ACC112 (cell line): Measurements from ENCODE around the gene MYO16.

ENCODE experiments used
- H2AFZ ChIP-seq: fragments of 200-600 bp; sonication (generic); one replicate; pipeline ENCODE4 v1.6.0; 2017; ENCODE audit warnings: antibody characterized with exemption, low read length; ENCODE audit not compliant: unreplicated experiment
- H3K27ac ChIP-seq: fragments of 200-600 bp; sonication (generic); 2 replicates; pipeline ENCODE4 v1.5.1; 2014; ENCODE audit warnings: low read depth, mild to moderate bottlenecking, antibody characterized with exemption, low read length, moderate library complexity
- H3K27me3 ChIP-seq: fragments of 200-600 bp; sonication (generic); 2 replicates; pipeline ENCODE4 v1.6.1; 2014; ENCODE audit warnings: mild to moderate bottlenecking, antibody characterized with exemption, low read length, moderate library complexity, mixed read lengths; ENCODE audit not compliant: insufficient read depth
- H3K36me3 ChIP-seq: fragments of 200-600 bp; sonication (generic); 2 replicates; pipeline ENCODE4 v1.6.1; 2016; ENCODE audit warnings: mild to moderate bottlenecking, antibody characterized with exemption, low read length, moderate library complexity, mixed read lengths; ENCODE audit not compliant: insufficient read depth
- H3K4me1 ChIP-seq: fragments of 200-600 bp; sonication (generic); one replicate; pipeline ENCODE4 v1.6.1; 2016; ENCODE audit warnings: low read length, mixed read lengths; ENCODE audit not compliant: insufficient read depth, unreplicated experiment, control insufficient read depth
- H3K4me3 ChIP-seq: fragments of 200-600 bp; sonication (generic); 2 replicates; pipeline ENCODE4 v1.5.1; 2014; ENCODE audit warnings: mild to moderate bottlenecking, low read depth, low read length
- H3K79me2 ChIP-seq: fragments of 200-600 bp; sonication (generic); one replicate; pipeline ENCODE4 v1.6.0; 2016; ENCODE audit warnings: low read length; ENCODE audit not compliant: control insufficient read depth, unreplicated experiment, insufficient read depth

MYO16 gene

DNA sequence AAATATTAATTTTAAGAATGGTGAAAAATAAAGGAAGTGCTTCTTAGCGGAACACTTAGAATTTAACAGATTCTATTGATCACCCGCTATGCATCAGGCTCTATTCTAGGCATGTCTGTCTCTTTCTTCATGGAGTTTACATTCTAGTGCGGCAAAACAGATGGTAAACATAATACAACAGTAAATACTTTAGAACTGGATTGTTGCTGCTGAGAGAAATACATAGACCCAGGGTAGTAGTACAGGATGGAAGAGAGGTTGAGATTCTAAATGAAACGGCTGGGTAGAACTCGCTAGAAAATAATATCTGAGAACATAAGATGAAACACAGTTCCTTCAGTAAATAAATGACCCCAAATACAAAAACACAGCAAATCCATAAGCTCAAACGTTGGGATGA, 498.7 kb downstream of the MYO16 start:
- no peaks in the 10 kb centered on the region for H3K4me1 ChIP-seq
- no peaks in the 10 kb centered on the region for H3K27me3 ChIP-seq
- H3K79me2 ChIP-seq, result no peaks in the 10 kb centered on the region
- no peaks in the 10 kb centered on the region for H3K36me3 ChIP-seq
- H3K27ac ChIP-seq, result no peak overlapping the region
- no peak overlapping the region for H3K4me3 ChIP-seq
- no peak overlapping the region for H2AFZ ChIP-seq

DNA sequence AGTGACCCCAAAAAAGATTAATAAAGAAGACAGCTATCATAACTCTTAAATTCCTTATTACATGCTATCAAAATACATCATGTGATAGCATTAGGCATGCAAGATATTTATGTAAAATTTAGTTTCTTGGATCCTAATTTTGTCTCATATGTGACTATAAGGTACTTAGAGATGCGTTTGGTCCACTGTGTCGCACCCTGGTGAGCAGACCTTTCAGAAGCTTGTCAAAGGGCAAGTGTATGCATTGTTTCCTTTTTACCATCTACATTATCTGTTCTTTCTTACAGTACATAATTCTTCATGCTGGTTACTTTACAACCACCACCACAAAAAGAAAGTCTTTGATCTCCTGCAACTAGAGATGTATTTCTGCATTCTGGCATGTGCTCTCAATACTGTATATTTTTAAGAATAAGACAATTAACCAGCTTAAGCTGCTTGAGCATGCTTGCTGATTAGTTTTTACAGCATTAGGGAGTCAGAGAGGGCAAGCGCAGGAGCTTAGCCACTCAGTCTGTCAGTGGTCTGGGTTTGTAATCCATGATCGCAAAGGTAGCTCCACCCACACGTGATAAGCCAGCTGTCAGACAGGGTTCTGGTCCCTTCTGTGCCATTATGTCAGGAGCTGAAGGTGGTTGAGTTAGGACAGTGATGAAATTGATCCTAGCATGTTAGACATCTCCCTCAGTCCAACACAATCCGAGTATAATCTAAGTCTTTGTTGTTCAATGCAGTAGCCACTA, 500.9 kb downstream of the MYO16 start:
- H3K79me2 ChIP-seq, result no peaks in the 10 kb centered on the region
- H3K27me3 ChIP-seq, result no peaks in the 10 kb centered on the region
- no peaks in the 10 kb centered on the region for H3K4me1 ChIP-seq
- no peak overlapping the region for H2AFZ ChIP-seq
- no peak overlapping the region for H3K27ac ChIP-seq
- no peak overlapping the region for H3K4me3 ChIP-seq
- H3K36me3 ChIP-seq, result no peaks in the 10 kb centered on the region

DNA sequence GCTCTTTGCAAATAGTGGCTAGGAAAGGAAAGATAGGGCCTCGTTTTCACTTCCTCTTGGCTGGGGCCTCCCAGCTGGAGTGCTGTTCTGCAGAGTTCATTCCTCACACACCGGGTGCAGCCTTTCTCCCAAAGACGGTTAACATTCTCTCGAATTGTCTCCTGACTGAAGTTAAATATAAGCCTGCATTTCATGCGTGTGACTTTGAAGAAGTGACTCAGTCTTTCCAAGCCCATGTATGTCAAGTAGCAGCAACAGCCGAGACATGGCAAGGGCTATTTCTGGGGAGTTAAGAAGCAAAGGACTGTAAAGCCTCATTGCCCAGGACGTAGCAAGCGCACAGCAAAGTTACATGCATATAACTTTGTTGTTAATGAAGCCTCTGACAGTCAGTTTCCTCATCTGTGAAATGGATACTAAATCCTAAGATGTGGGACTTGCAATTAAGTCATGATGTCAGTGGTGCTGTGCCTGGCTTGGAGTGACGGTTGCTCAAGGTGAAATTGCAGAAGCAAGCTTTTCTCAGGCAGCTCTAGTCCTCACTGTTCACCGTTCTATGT, 502.4 kb downstream of the MYO16 start:
- Histone ChIP-seq H3K27me3 (no peaks in the 10 kb centered on the region), H3K4me1 (no peaks in the 10 kb centered on the region), H3K36me3 (no peaks in the 10 kb centered on the region), H3K27ac (no peak overlapping the region), H2AFZ (no peak overlapping the region), H3K4me3 (no peak overlapping the region), H3K79me2 (no peaks in the 10 kb centered on the region)

DNA sequence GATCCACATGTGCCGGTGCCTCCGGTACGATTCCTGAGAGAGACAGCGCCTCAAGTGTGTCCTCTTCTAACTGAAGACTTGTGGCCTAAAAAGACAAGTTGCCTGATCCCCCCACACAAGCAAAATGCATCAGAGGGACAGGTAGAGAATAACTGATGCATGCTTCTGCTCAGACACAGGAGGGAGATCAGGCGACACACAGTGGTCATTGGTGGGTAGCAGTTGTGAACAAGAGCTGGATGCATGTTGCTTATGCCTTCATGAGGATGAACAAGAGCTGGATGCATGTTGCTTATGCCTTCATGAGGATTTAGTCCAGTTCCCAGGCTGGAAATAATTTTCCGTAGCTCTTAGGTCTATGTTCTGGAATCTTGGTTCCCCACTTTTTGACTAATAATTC, 505.6 kb downstream of the MYO16 start:
- Histone ChIP-seq H3K27ac (no peak overlapping the region), H3K36me3 (no peaks in the 10 kb centered on the region), H2AFZ (no peak overlapping the region), H3K4me3 (no peak overlapping the region), H3K79me2 (no peaks in the 10 kb centered on the region), H3K27me3 (no peaks in the 10 kb centered on the region), H3K4me1 (no peaks in the 10 kb centered on the region)

DNA sequence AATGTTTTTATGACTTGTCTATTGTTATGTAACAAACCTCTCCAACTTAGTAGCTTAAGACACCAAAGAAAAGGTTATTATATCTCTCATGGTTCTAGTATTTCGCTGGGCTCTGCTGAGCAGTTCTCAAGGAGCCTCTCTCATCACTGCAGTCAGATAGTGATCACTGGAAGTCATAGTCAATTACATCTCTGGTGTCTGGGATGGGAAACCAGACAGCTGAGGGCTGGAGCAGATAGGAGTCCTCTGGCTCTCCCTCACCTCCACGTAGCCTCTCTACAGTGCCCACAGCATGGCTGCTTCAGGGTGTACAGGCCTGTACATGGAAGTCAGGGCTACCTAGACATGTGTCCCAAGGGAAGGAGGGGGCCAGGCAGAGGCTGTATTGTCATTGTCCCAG, 507.5 kb downstream of the MYO16 start:
- H3K27me3 ChIP-seq, result no peaks in the 10 kb centered on the region; the same call in 1 of the 2 replicates

DNA sequence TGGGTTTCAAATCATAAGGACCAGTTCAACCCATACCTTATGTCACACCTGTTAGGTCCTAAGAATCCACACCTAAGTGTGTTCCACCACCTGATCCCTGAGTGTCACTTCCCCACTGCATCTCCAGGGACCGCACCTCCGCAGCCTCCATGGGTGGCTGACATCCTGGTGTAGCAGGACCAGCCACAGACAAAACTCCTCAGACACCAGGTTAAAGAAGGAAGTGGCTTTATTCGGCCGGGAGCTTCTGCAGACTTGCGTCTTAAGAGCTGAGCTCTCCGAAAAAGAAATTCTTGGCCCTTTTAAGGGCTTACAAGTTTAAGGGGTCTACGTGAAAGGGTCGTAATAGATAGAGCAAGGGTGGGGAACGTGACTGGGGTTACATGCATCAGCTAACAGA, 509.9 kb downstream of the MYO16 start:
- Histone ChIP-seq H3K79me2 (no peaks in the 10 kb centered on the region), H3K27me3 (no peaks in the 10 kb centered on the region; the same call in 1 of the 2 replicates), H3K4me3 (no peak overlapping the region), H3K4me1 (no peaks in the 10 kb centered on the region), H2AFZ (no peak overlapping the region), H3K36me3 (no peaks in the 10 kb centered on the region), H3K27ac (no peak overlapping the region)

More for the DNA sequence above, 507.5 kb downstream of the MYO16 start:
- Histone ChIP-seq H3K4me3 (no peak overlapping the region), H3K79me2 (no peaks in the 10 kb centered on the region), H3K27ac (no peak overlapping the region), H3K4me1 (no peaks in the 10 kb centered on the region), H3K36me3 (no peaks in the 10 kb centered on the region), H2AFZ (no peak overlapping the region)

DNA sequence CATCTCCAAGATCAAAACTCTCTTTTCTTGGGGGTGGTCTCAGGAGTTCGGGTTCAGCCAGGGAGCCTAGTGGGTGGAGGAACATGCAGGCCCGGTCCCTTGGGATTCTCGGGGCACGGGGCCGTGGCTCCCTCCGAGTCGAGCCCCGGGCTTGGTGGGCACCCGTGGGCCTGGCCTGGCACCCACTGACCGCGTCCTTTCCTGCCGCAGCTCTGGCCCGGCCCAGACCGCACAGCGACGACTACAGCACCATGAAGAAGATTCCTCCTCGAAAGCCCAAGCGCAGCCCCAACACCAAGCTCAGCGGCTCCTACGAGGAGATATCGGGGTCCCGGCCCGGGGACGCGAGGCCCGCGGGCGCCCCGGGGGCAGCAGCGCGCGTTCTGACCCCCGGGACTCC, 510.6 kb downstream of the MYO16 start:
- H3K36me3 ChIP-seq, result no peaks in the 10 kb centered on the region
- no peaks in the 10 kb centered on the region for H3K79me2 ChIP-seq
- no peaks in the 10 kb centered on the region for H3K4me1 ChIP-seq
- H3K4me3 ChIP-seq, result peak overlapping the region; percentile 66; the same call in 1 of the 2 replicates
- no peaks in the 10 kb centered on the region; the same call in 1 of the 2 replicates for H3K27me3 ChIP-seq
- peak overlapping the region; percentile 51 for H2AFZ ChIP-seq
- H3K27ac ChIP-seq, result no peak overlapping the region

DNA sequence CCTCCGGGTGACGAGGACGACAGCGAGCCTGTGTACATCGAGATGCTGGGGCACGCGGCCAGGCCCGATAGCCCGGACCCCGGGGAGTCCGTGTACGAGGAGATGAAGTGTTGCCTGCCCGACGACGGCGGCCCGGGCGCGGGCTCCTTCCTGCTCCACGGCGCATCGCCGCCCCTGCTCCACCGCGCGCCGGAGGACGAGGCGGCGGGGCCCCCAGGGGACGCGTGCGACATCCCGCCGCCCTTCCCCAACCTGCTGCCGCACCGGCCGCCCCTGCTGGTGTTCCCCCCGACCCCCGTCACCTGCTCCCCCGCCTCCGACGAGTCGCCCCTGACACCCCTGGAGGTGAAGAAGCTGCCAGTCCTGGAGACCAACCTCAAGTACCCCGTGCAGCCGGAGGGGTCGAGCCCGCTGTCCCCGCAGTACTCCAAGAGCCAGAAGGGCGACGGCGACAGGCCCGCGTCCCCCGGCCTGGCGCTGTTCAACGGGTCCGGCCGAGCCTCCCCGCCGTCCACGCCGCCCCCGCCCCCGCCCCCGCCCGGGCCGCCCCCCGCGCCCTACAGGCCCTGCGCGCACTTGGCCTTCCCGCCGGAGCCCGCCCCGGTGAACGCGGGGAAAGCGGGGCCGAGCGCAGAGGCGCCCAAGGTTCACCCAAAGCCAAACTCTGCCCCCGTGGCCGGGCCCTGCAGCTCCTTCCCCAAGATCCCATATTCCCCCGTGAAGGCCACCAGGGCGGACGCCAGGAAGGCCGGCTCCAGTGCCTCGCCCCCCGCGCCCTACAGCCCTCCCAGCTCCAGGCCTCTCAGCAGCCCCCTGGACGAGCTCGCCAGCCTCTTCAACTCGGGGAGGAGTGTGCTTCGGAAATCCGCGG, 511.3 kb downstream of the MYO16 start:
- H2AFZ ChIP-seq, result peak overlapping the region; percentile 51
- H3K4me1 ChIP-seq, result peaks cover under 1% of the 10 kb centered on the region
- H3K36me3 ChIP-seq, result no peaks in the 10 kb centered on the region
- H3K27me3 ChIP-seq, result no peaks in the 10 kb centered on the region; the same call in 1 of the 2 replicates
- H3K79me2 ChIP-seq, result no peaks in the 10 kb centered on the region
- no peak overlapping the region for H3K27ac ChIP-seq
- H3K4me3 ChIP-seq, result peak overlapping the region; percentile 66

DNA sequence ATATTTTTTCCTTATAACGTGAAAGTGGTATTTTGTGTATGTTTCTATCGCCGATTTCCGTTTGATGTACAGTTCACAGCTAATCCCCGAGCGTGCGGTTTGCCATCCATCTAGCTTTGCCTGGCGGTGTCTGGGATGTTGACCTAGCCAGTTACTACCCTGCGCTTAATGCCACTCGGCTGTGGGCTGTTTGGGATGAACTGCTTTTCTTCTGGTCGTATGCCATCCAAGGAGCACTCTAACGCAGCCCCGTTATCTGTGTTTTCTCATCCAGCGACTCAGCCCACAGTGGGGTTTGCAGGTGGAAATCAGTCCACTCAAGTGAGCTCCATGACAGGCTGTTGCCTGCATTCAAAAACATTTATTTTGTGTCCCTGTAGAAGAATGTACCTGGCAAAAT, 512.3 kb downstream of the MYO16 start:
- Histone ChIP-seq H3K27ac (no peak overlapping the region), H3K4me3 (no peak overlapping the region), H3K79me2 (no peaks in the 10 kb centered on the region), H3K36me3 (no peaks in the 10 kb centered on the region), H3K4me1 (peaks cover 8% of the 10 kb centered on the region), H2AFZ (no peak overlapping the region), H3K27me3 (no peaks in the 10 kb centered on the region; the same call in 1 of the 2 replicates)

DNA sequence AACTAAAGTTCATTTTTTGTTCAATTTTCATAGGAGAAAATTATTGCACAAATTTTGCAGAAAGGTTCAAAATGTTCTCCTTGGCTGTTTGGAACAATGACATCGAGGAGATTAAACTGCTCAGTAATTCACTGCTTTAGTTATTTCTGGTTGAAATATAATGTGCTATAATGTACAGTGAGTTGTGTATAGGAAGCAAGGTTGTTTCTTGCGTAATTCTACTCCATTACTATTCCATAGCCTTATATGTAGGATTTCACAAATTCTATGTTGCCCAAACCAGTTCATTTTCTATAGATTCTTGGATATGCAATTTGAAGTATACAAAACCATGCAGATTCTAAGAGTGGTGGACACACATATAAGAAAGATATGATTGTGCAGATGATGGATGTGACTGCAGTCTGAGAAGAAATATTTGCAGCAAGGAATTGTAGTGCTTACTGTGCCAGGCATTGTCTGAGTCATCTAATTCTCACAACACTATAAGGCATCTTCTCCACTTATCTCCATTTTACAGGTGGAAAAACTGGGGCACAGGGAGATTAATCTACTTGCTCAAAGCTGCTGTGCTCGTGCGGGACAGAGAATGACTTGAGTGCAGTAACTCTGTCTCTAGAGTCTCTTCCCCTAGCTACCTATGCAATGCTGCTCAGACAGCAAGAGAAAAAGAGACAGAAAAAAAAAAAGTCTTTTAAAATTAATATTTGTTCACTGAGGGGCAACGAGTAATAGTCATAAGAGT, 515.5 kb downstream of the MYO16 start:
- Histone ChIP-seq H3K36me3 (no peaks in the 10 kb centered on the region), H3K4me1 (peaks cover 14% of the 10 kb centered on the region), H3K27ac (no peak overlapping the region), H2AFZ (no peak overlapping the region), H3K27me3 (no peaks in the 10 kb centered on the region; the same call in 1 of the 2 replicates), H3K79me2 (no peaks in the 10 kb centered on the region), H3K4me3 (no peak overlapping the region)
